Measurements from ENCODE around the gene AANAT. TPM values are rescaled to one million over a fixed set of nuclear protein-coding genes. Genes with fewer than 3 reads are reported as not detected.

AANAT gene
- polyA plus RNA-seq, 1 donor: 0.37 TPM

GRCh38 chr17:76490112-76490710 is 22.8 kb downstream of the AANAT start:
- DNase-seq (ENCODE audit: low read depth): no peak

GRCh38 chr17:76491271-76492122 is 24.1 kb downstream of the AANAT start:
- DNase-seq (ENCODE audit: low read depth): no peak

GRCh38 chr17:76492123-76492988 is 25.0 kb downstream of the AANAT start:
- DNase-seq (ENCODE audit: low read depth): no peak

GRCh38 chr17:76492989-76493501 is 25.6 kb downstream of the AANAT start:
- DNase-seq (ENCODE audit: low read depth): no peak

- no peak for DNase-seq (ENCODE audit: low read depth)
Observed at GRCh38 chr17:76493505-76494167, 26.2 kb downstream of the AANAT start.

- DNase-seq (ENCODE audit: low read depth): no peak
Observed at GRCh38 chr17:76495663-76496400, 28.4 kb downstream of the AANAT start.

GRCh38 chr17:76496464-76496863 is 29.1 kb downstream of the AANAT start:
- no peak for DNase-seq (ENCODE audit: low read depth)

GRCh38 chr17:76497699-76497978 is 30.2 kb downstream of the AANAT start:
- DNase-seq (ENCODE audit: low read depth): no peak

GRCh38 chr17:76497979-76498875 is 30.8 kb downstream of the AANAT start:
- DNase-seq (ENCODE audit: low read depth): no peak

- no peak for DNase-seq (ENCODE audit: low read depth)
Observed at GRCh38 chr17:76498876-76499251, 31.5 kb downstream of the AANAT start.

- no peak for DNase-seq (ENCODE audit: low read depth)
Observed at GRCh38 chr17:76499267-76499667, 31.9 kb downstream of the AANAT start.

GRCh38 chr17:76500074-76500746 is 32.8 kb downstream of the AANAT start:
- DNase-seq (ENCODE audit: low read depth): no peak

GRCh38 chr17:76500747-76501017 is 33.3 kb downstream of the AANAT start:
- DNase-seq (ENCODE audit: low read depth): no peak

GRCh38 chr17:76501018-76501826 is 33.8 kb downstream of the AANAT start, which contains the start of gene RHBDF2:
Gene RHBDF2, minus strand, starts transcription at chr17:76501423. Its CDS starts 19,899 bp downstream, at chr17:76481524.
- no peak for DNase-seq (ENCODE audit: low read depth)

- DNase-seq (ENCODE audit: low read depth): no peak
Observed at GRCh38 chr17:76501827-76502307, 34.5 kb downstream of the AANAT start.

GRCh38 chr17:76502341-76503211 is 35.2 kb downstream of the AANAT start:
- DNase-seq (ENCODE audit: low read depth): no peak

- no peak for DNase-seq (ENCODE audit: low read depth)
Observed at GRCh38 chr17:76504117-76504516, 36.7 kb downstream of the AANAT start.
